Right renal pelvis (tissue), 4 donors: ENCODE measurements around the gene SLC30A3. TPM values are rescaled to one million over a fixed set of nuclear protein-coding genes. Genes with fewer than 3 reads are reported as not detected.

ENCODE experiments used
- DNase-seq, 4 donors: peaks; one replicate each; pipeline ENCODE4 v3.0.0-alpha.2; 2013; ENCODE audit warnings: low read depth in 4 of 4, low spot score in 3 of 4, missing footprints in 1 of 4
- polyA plus RNA-seq, 4 donors: library from polyadenylated mRNA; unstranded; fragments of 120-200 nt; gene quantifications; one replicate each; pipeline ENCODE4 v1.2.1, GENCODE V29; 2013; ENCODE audit not compliant: insufficient read length in 4 of 4

SLC30A3 gene
- polyA plus RNA-seq, 4 donors: 5.1 to 7.8 (median 7.6) TPM

DNA sequence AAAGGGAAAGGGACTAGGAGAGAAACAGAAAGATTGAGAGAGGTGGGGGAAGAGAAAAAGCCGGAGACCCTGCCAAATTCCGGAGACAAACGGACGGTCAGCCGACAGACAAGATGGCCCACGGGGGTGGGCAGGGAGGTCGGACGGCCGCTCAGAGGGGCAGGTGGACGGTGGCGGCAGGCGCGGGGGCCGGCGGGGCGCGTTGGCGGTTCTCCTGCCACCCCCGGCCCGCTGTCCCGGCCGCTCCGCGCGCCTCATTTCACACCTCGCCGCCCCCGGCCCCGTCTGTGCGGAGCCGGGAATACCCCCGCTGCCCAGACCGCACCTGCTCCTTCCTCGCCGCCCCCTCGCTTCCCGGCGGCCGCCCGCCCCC lies 935 bp downstream of the SLC30A3 start:
- DNase-seq: no peak

DNA sequence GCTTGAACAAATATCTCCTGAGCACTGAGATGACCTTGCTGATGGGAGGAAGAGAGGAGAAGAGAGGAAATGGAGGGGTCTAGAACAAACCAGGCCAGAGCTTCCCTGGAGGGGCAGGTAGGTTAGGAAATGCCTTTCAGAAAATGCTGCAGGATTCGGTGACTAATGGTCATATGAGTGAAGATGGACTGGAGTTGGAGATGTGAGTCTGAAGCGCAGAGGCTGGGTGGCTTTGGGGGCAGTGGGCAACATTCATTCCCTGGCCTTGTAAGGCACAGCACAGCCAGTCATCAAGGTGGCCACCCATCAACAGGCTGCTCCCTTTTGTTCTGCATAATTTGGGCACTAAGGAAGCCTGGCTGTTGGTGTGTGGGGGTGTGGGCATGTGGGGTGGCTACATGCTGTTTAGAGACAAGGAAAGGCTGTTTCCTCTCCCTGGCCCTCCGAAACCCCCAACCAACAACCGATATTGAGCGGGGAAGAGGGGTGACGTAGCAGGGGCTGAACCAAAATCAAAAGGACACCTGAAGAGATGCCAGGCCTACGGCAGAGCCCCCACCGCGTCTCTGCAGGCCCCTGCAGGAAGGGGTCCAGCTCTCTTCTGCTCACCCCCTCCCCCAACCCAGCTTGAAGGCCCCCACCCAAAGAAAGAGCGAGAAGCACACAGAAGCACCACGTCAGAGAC lies 1.5 kb downstream of the SLC30A3 start:
- no peak for DNase-seq

DNA sequence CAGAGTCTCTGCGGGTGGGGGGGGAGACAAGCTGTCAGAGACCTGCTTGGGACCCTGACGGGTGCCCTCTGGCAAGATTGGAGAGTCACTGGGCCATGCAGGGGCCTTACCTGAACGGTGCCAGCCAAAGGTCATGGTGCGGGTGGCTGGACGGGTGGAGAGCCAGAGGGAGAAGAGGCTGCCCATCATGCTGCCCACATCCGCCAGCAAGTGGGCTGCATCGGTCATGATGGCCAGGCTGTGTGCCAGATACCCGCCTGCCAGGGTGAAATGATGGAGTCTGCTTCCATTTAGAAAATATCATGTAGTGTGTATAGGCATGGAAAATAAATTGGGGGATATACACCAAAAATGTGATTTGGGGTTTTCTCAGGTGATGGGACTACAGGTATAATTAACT lies 4.8 kb downstream of the SLC30A3 start:
- DNase-seq: no peak

DNA sequence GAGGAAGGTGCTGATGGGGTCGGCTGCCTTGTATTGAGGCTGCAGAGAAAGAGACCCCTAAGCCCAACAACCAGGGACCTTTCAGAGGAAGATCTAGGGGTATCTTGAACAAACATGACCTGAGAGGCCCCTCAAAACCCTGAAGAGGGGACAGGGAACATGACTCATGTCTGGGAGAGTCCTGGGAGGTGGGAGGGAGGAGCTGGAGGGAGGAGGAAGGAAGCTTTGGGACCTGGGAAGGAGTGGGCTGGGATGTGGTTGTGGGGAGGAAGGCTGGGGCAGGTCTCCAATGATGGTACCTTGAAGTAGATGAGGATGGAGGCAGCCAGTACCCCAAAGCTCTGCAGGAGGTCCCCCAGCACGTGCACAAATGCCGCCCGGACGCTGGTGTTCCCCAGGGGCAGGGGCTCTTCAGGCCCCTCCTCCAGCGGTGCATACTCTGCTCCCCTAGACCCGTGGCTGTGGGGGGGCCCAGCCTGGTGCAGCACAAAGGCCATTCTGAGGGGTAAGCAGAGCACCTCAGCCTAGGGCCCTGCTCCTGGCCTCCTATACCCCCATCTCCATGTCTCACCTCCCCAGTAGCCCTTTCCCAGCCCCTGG lies 5.9 kb downstream of the SLC30A3 start:
- no peak for DNase-seq

DNA sequence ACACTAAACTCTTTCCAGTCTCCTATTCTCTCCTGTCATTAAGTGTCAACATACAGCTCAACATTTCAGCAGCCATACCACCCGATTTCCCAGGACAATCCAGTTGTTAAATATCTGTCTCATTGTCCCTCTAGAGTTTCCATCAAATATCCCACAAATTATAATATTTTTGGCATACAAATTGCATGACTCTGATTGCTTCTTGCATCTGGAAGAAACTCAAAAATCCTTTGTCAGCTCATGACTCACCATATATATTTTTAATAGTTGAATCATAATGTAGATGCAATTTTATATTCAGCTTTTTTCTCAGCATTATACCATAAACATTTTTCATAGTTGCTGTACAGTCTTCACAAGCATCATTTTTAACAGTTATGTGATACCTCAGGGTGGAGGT lies 7.2 kb downstream of the SLC30A3 start:
- DNase-seq: no peak

DNA sequence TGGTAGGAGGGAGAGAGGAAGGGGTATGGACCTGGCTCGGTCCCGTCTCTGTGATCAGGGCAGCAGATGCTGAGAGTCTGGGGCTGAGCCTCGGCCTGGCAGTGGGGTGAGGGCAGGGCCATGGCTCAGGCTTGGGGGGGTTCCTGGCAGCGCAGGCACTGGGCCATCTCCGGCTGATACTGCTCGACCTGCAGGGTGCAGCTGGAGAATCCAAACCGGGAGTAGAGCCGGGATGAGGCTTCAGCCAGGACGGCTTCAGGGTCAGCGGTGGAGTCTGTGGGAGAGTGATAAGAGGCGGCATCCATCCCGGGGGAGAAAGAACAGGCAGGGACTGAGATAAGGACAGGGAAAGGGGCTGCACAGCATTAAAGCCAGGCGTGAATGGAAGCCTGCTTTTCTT lies 7.7 kb downstream of the SLC30A3 start:
- no peak for DNase-seq

DNA sequence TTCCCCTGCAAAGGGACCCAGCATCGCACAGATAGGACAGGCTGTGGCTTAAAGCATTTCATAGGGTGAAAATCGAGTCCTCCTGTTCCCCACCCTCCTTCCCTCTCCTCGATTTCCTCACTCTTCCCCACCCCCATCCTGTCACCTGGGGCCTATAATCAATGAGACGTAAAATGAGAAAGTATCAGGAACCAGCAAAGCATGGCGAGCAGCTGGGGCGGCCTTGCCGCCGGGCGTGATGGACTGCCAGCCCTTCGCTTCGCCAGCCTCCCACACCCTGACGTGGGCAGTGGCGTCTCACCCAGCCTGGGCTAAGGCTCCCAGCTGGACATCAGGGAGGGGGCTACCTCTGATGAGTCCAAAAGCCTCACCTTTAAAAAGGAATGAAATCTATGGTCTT lies 11.1 kb downstream of the SLC30A3 start:
- DNase-seq: no peak

DNA sequence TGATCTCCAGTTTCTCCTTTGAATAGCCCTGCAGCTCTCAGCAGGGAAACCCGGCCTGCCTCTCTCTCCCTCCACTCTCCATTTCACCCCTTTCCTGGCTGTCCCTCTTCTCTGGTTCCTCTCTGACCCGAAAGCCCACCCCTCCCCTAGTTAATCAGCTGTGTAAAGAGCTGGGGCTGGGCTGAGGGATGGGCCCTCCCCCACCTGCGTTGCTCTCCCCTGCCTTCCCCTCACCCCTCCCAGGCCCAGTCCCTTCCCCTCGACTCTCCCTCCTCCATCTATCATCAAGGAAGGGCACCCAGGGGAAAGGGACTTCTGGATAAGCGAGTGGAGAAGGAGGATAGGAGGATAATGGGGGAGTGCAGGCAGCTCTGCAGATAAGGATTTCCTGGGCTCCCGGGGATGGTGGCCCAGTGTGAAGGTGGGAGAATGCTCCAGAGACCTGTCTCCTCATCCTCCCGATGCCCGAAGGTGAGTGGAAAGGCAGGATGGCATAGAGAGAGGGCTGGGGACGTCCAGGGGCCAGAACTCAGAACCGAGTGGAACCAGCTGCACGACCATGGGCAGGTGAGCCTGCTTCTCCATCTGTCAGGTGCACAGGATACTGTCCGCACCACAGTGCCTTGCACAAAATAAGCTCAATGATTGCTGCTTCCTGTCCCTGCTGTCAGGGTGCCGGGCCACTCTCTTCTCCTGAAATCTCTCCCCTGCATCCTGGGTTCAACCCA lies 12.0 kb downstream of the SLC30A3 start:
- no peak for DNase-seq

DNA sequence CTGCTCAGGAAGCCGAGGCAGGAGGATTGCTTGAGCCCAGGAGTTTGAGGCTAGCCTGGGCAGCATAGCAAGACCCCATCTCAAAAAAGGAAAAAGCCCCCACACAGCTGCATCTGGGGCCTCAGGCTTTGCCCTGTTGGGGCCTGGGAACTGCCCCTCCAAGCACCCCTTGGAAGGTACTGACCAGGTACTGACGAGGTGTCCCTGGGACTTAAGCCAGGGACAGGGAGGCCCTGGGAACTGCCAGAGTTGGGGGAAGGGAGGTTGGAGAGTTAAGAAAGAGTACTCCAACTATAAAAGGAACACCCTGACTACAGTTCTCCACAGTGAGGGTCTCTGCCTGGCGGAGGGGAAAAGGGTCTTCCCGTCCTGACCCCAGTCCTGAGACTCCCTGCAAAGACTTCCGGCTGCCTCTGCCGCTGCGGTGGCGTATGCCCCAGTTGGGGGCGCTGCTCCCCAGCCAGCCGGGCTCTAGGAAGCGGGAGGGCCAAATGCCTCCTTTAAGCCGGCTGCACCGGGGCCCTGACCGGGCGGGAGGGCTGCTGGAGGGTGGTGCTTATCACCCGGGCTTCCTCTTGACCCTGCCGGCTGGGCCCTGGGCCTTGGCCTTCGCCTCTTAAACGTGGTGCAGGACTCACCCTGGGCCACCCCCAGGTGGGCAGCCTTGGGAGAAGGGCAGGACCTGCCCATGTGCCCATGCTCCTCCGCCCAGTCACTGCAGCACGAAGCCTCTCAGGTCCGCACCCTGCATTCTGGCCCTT lies 12.8 kb downstream of the SLC30A3 start:
- no peak for DNase-seq

DNA sequence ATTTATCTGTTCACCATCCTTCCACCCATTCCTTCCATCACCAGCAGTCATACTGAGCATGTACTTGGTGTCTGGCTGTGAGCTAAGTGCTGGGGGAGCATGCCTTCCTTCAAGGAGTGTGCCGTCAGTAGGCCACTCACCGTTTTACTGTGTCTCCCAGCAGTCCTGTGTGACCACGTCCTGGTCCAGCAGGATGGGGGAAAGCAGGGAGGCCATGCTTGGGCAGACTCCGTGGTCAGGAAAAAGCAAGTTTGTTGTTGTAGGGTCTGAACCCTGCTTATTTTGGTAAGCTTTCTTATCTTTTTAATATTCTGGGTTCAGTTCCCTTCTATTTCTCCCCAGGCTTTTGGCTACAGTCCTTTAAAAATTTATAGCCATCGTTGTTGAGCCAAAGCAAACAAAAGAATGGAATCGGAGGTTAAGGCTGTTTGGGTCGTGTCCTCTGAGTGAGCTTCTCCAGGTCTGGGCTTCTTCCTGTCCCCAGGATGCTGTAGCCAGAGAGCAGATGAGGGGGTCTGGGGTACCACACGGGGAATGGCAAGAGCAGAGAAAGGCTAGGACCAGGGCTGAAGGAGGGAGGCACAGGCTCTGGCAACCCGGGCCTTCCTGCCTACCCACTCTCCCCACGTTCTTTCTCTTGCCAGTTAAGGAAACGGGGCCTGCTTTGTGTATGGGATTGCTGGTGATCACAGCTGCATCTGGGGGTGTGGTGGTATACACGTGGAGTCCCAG lies 13.5 kb downstream of the SLC30A3 start:
- DNase-seq: no peak

DNA sequence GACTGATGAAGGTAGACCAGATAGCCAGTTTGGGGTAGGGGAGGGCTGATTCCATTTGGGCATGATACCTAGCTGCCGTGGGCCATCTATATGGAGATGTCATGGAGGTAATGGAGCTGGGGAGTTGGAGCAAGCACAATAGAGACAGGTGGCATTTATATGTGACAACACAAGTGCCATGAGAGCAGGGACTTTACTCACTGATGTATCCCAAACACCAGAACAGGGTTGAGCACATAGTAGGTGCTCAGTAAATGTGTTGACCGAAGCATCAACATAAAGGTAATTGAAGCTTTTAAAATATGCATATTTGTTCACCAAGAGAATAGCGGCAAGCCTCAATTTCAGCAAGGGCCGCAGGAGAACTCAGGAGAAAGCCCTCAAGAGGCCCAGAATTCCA lies 15.0 kb downstream of the SLC30A3 start:
- DNase-seq: no peak

DNA sequence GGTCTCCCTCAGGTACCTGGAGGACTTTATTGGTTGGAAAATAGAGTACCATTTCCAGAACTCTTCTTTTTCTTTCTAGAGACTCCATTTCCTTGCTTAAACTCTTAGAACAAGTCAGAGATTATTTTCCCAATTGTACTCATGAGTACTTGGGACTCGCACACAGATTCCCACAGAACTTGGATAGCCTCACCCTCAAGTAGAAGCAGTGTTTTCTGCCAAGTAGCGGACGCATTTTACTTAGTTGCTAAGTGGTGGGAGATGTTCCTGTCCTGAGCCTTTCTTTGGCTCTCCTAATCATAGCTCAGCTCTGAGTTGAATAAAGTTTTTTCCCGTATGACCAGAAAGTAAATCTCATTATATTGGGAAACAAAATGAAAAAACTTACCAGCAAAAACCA lies 17.2 kb downstream of the SLC30A3 start:
- DNase-seq: no peak

DNA sequence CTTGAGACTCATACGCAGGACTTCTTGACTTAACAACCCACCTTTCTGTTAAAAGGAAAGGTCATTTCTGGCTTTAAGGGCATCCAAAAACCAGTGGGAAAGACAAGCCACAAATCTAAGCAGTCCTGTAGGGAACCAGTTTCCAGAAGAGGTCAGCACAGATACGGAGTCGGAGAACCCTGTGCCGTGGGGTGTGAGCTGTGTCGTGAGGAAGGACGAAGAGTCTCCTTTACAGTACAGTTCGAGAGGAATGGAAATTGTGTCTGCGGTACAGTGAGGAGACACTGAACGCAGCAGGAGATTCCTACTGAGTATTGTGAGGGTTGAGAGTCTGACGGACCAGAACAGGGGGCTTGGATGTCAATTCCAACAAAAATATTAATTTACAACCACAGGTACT lies 17.7 kb downstream of the SLC30A3 start:
- DNase-seq: no peak

DNA sequence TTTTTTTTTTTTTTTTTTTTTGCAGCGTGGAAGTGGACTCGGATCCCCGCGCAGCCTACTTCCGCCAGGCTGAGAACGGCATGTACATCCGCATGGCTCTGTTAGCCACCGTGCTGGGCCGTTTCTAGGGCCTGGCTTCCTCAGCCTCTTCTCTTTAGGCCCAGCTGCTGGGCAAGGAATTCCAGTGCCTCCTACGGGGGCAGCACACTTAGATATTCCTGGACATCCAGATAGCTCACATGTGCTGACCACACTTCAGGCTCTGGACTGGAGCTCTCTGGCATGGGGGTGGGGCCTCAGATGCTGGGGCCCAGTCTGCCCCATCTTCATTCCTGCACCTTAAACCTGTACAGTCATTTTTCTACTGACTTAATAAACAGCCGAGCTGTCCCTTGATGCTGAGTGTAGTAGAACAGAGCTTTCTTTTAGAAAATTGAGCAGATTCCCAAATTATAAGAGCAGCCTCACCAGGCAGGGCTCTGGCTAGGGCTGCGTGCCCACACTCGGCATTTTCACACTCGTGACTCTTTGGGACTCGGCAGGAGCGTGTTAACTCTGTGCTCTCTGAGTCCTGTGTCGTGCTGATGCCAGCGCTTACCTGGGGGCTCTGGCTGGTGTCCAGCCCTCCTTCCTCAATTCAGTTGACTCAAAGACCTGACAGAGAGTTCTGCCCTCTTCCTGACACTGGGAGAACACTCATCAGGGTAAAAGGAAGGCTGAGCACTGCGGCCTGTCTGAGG lies 19.3 kb downstream of the SLC30A3 start:
- DNase-seq: no peak

DNA sequence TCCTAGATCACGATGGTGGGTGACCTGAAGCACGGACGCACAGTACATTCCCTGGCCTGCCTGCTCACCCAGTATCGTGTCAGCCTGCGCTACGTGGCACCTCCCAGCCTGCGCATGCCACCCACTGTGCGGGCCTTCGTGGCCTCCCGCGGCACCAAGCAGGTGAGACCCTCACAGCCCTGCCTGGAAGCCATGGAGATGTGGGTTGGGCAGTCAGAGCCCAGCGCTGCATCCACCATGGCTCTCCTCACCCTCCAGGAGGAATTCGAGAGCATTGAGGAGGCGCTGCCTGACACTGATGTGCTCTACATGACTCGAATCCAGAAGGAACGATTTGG lies 20.3 kb downstream of the SLC30A3 start:
- no peak for DNase-seq

DNA sequence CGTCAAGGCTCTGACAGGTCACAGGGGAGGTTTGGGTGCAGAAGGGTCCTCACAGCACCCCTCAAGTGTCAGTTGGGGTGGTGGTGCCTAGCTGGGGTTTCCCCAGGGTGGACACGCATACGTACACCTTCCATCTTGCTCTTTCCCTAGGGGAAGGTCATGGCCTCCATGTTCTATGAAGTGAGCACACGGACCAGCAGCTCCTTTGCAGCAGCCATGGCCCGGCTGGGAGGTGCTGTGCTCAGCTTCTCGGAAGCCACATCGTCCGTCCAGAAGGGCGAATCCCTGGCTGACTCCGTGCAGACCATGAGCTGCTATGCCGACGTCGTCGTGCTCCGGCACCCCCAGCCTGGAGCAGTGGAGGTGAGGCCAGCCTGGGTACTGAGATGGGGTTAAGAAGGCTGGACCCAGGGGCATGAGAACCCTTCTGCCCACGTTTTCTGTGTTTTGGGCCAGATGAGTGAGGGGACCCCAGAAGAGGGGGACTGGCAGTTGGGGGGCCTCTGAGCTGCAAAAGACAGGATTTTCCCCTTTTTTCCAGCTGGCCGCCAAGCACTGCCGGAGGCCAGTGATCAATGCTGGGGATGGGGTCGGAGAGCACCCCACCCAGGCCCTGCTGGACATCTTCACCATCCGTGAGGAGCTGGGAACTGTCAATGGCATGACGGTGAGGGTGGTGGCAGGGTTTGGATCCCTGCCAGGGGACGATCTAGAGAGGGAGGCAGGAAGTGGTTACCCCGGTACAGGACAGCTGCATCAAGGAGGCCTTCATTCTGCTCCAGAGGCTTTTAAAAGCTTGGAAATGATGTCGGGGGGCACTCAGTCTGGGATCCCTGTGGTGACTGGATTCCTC lies 20.9 kb downstream of the SLC30A3 start:
- no peak for DNase-seq

DNA sequence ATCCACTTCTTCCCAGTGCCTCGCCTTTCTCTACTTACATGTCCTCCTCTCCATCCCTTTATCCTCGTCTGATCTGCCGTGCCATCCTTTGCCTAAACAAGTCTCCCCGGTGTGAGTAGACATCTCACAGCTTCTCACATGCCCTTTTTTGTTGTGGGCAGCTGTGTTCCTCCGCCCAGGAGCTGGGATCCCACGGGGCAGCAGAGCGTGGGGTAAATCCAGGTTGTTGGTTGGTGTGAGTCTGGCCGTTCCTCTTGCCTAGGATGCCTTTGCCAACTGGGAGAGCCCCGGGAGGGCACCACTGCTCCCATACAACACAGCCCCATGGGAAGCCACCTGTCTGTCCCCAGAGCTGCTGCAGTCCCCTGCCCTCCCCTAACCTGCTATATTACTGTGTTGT lies 22.4 kb downstream of the SLC30A3 start:
- no peak for DNase-seq

DNA sequence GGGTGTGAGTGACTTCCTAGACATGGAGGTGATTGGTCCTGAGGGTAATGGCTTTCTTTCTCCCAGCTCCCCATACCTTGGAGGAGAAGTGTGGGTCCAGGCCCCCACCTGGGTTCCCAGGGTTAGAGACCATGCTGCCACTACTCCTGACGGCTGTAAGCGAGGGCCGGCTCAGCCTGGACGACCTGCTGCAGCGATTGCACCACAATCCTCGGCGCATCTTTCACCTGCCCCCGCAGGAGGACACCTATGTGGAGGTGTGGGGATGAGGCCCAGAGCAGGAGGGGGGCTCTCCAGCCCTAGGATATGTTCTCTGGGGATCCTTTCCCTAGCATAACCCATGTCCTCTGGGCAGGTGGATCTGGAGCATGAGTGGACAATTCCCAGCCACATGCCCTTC lies 23.9 kb downstream of the SLC30A3 start:
- no peak for DNase-seq

DNA sequence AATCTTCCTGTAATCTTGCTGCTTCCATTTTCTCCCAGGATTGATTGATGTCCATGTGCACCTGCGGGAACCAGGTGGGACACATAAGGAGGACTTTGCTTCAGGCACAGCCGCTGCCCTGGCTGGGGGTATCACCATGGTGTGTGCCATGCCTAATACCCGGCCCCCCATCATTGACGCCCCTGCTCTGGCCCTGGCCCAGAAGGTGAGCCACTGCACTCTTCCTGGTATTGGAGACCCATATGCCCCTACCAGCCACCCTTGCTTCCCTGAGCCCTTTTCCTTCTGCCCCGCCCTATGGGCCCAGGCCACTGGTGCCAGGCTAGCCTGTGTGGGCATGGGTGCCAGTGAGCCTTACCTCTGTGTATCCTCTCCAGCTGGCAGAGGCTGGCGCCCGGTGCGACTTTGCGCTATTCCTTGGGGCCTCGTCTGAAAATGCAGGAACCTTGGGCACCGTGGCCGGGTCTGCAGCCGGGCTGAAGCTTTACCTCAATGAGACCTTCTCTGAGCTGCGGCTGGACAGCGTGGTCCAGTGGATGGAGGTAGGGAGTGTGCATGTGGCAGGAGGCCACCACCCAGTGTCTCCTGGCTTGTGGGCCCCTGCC lies 25.4 kb downstream of the SLC30A3 start:
- no peak for DNase-seq
